Ishikawa (cell line): ENCODE measurements around the gene SLC2A2.

Experiments used
- CEBPB ChIP-seq: IDR thresholded peaks from 2 replicates; pipeline ENCODE4 v1.6.1; 2012
- CREB1 ChIP-seq: IDR thresholded peaks from 2 replicates; pipeline ENCODE4 v1.6.1; 2012; ENCODE audit warnings: low read depth
- EGR1 ChIP-seq: IDR thresholded peaks from 2 replicates; pipeline ENCODE4 v1.6.1; 2012
- EP300 ChIP-seq: IDR thresholded peaks from 2 replicates; pipeline ENCODE4 v1.6.1; 2012; ENCODE audit warnings: borderline replicate concordance
- FOXM1 ChIP-seq: IDR thresholded peaks from 2 replicates; pipeline ENCODE4 v1.6.1; 2012; ENCODE audit warnings: low read depth, borderline replicate concordance
- NFIC ChIP-seq: IDR thresholded peaks from 2 replicates; pipeline ENCODE4 v1.6.1; 2012
- RAD21 ChIP-seq: IDR thresholded peaks from 2 replicates; pipeline ENCODE4 v1.6.1; 2012; ENCODE audit warnings: low read depth
- REST ChIP-seq: IDR thresholded peaks from 2 replicates; pipeline ENCODE4 v1.6.1; 2012; ENCODE audit warnings: low read depth, mild to moderate bottlenecking
- TAF1 ChIP-seq: IDR thresholded peaks from 2 replicates; pipeline ENCODE4 v1.6.1; 2012; ENCODE audit warnings: low read depth, mild to moderate bottlenecking
- TCF12 ChIP-seq: IDR thresholded peaks from 2 replicates; pipeline ENCODE4 v1.6.1; 2012; ENCODE audit warnings: low read depth
- TEAD4 ChIP-seq: IDR thresholded peaks from 2 replicates; pipeline ENCODE4 v1.6.1; 2012
- YY1 ChIP-seq: IDR thresholded peaks from 2 replicates; pipeline ENCODE4 v1.6.1; 2012; ENCODE audit warnings: low read depth
- ZBTB7A ChIP-seq: IDR thresholded peaks from 2 replicates; pipeline ENCODE4 v1.6.1; 2012; ENCODE audit warnings: low read depth
- TF ChIP-seq, protein P1 (sequence below): IDR thresholded peaks from 2 replicates; pipeline ENCODE4 v1.6.1; 2012
- TF ChIP-seq, protein P2 (sequence below): IDR thresholded peaks from 2 replicates; pipeline ENCODE4 v1.6.1; 2012

SLC2A2 gene

GRCh38 chr3:170985304-170985703 lies 41.2 kb downstream of the SLC2A2 start:
- TF ChIP-seq REST (no peak), CREB1 (no peak), FOXM1 (no peak), TEAD4 (no peak), ZBTB7A (no peak), TAF1 (no peak), RAD21 (no peak), TCF12 (no peak), EP300 (no peak), EGR1 (no peak), YY1 (no peak), NFIC (no peak), CEBPB (no peak)
- TF ChIP-seq, protein P1, sequence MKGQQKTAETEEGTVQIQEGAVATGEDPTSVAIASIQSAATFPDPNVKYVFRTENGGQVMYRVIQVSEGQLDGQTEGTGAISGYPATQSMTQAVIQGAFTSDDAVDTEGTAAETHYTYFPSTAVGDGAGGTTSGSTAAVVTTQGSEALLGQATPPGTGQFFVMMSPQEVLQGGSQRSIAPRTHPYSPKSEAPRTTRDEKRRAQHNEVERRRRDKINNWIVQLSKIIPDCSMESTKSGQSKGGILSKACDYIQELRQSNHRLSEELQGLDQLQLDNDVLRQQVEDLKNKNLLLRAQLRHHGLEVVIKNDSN, result no peak
- TF ChIP-seq, protein P2, sequence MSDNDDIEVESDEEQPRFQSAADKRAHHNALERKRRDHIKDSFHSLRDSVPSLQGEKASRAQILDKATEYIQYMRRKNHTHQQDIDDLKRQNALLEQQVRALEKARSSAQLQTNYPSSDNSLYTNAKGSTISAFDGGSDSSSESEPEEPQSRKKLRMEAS, result no peak

- TF ChIP-seq TAF1 (no peak), NFIC (no peak), FOXM1 (no peak), CEBPB (no peak), EP300 (no peak), REST (no peak), TCF12 (no peak), CREB1 (no peak), RAD21 (no peak), EGR1 (no peak), TEAD4 (no peak), YY1 (no peak), ZBTB7A (no peak)
- TF ChIP-seq, protein P2, result no peak
- TF ChIP-seq, protein P1, result no peak
Observed at GRCh38 chr3:170982733-170983132, 43.8 kb downstream of the SLC2A2 start.

- TF ChIP-seq YY1, result no peak
- TF ChIP-seq RAD21, result no peak
- no peak for TF ChIP-seq TCF12
- no peak for TF ChIP-seq REST
- TF ChIP-seq ZBTB7A, result no peak
- TF ChIP-seq CREB1, result no peak
- no peak for TF ChIP-seq TEAD4
- no peak for TF ChIP-seq EGR1
- TF ChIP-seq FOXM1, result no peak
Observed at GRCh38 chr3:170980399-170980798, 46.1 kb downstream of the SLC2A2 start.

GRCh38 chr3:170977949-170978745 lies 48.4 kb downstream of the SLC2A2 start:
- TF ChIP-seq EGR1 (no peak), NFIC (no peak)

DNA sequence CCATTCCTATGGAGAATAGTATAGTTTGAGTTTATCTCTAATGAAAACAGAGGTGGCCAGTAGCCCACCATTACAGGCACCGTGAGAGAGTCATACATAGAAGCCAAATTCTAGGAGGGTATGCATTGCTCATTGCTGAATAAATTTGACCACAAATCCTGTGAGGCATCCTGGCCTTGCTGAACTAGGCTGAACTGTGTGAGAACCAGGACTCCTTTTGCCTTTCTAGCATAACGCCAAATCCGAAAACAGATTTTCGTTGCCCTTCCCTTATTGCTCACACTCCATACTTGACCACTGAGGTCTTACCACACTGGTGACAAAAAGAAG lies 50.4 kb downstream of the SLC2A2 start:
- TF ChIP-seq TCF12 (no peak), FOXM1 (no peak), REST (no peak), NFIC (no peak), CREB1 (no peak), EGR1 (no peak), ZBTB7A (no peak), RAD21 (no peak), YY1 (no peak), EP300 (no peak), TAF1 (no peak)
- TF ChIP-seq, protein P1, result no peak
